Pons (tissue), 1 donor: Measurements from ENCODE around the gene NLK.

Source experiments
- DNase-seq: peaks from one replicate; pipeline ENCODE4 v3.0.0-alpha.2; 2016; ENCODE audit warnings: low spot score

Gene NLK

DNA sequence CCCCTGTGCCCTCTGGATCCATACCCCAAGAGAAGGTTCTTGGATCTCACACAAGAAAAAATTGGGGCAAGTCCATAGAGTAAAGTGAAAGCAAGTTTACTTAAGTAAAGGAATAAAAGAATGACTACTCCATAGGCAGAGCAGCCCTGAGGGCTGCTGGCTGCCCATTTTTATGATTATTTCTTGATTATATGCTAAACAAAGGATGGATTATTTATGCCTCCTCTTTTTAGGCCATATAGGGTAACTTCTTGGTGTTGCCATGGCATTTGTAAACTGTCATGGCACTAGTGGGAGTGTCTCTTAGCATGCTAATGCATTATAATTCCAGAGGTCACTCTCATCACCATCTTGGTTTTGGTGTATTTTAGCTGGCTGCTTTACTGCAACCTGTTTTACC lies 70.8 kb downstream of the NLK start:
- no peak for DNase-seq

- DNase-seq, result no peak
Observed at GRCh38 chr17:28115046-28115445, 72.6 kb downstream of the NLK start.

- DNase-seq, result no peak
Observed at GRCh38 chr17:28117304-28117703, 74.8 kb downstream of the NLK start.

DNA sequence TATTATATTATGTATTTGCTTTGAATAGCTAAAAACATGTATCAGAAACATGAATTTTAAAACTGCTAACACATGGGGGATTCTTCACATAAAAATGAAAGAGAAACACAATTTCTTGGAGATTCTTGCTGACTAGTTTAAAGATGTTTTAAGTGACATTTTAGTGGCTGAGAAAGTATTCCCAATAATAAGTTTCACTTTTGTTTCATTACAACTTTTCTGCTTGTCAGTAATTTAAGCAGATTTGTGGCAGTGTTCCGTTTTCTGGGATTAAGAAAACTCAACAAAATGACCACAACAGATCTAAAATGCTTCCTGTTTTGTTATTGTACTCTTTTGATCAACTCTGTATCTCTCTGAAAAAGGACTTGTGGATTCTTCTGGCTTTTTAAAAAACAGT lies 75.9 kb downstream of the NLK start:
- no peak for DNase-seq

DNA sequence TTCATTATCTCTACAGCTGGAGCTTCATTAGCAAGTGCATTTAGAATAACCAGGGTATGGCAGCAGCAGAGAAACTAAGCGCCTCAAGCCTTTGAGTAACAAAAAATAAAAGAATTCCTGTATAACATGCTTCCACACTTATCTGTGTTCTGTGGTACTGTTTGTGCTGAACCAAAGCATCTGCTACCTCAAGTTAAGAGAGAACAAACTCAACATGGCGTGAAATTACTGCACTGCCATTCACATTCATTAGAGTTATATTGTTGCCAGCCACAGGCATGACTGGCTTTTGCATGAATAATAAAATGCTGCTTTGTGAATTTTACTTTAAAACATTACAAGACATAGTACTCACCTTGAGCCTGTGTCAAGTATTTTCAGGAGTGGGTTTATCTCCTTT lies 76.6 kb downstream of the NLK start:
- no peak for DNase-seq

DNA sequence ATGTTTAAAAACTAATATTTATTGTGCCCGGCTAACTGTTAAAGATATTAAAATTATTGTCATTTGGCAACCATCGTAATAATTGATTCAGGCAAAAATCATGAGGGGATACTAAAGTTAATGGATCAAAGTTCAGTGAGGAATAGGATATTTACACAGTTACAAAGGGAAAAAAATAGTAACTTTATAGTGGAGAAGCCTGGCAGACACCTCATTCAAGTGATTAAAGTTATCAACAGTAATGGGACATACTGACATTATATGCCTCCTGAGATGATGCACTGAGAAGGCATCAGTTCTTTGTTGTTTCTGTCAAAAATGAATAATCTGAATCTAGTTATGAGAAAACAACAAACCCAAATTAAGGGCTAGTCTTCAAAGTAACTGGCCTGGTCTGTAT lies 77.1 kb downstream of the NLK start:
- DNase-seq, result no peak

GRCh38 chr17:28120766-28121165 lies 78.3 kb downstream of the NLK start:
- DNase-seq, result no peak

- DNase-seq, result no peak
Observed at GRCh38 chr17:28124962-28125361, 82.5 kb downstream of the NLK start.

- DNase-seq, result no peak
Observed at GRCh38 chr17:28125526-28126378, 83.3 kb downstream of the NLK start.

DNA sequence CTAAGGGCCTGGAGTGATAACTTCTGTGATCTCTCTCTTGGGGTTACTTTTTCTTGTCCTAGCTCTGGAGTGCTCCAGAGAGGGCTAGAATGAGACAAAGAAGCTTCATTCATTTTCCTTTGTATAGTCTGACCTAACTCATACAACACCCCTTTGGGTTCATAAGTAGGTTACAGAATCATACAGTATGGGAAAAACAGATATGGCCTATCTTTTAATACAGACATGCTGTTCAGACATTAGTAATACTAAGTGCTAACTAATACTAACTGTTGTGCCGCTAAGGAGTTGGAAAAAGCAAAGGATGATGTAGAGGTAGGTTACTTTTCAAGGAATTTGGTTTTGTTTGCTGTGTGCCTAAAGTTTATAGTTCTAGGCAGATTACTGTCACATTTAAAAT lies 84.7 kb downstream of the NLK start:
- DNase-seq, result no peak

GRCh38 chr17:28128779-28129178 lies 86.3 kb downstream of the NLK start:
- DNase-seq, result no peak

DNA sequence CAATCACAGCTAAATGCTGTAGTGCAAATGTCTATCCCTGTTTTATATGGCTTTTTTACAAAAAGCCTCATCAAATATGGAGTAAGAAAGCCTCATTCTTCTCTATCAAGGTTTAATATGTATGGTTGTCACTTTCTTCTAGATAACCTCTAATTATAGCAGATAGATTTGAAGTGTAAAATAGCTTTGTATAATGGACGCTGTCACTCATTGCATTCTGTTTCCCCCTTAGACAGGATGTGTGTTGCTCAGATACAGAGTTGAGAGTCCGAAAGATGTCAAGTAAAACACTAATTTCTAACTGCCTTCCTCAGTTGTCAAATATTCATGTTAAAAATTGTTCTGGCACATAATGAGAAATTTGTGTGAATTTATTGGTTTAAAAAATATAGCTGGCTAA lies 88.0 kb downstream of the NLK start:
- no peak for DNase-seq

DNA sequence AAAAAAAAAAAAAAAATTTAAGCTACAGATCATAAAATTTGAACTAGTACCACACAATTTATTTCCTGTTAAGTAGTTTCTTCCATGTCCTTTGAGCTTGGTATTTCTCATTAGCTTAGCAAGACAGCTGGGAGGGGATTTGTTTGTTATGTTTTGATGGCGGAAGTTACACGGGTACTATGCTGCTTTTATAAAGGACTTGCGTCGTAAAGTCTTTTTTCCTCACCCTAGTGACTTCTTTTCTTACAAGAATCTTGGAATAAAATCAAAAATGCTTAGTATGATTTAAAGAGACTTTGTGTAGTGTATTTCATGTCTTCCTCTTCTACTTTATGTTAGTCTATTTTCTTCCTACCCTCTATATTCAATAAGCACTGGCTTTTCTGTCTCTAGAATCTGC lies 89.1 kb downstream of the NLK start:
- DNase-seq, result no peak

GRCh38 chr17:28133562-28133970 lies 91.1 kb downstream of the NLK start:
- DNase-seq, result no peak

DNA sequence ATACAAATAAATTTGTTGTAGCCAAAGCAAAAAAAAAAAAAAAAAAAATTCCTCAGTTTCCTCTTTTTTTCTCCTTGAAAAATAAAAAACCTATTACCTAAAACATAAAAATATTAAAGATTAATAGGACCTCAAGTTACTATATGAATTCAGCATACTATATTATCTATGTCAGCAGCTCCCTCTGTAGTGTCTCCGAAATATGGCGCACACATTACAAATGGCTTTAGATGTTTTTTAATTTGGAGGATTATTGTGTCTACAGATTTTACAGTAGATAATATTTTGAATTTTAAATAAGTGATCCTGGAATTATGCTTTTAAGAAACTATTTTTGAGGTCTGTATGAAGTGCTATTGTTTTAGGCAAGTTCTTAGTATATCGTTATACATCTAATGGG lies 94.4 kb downstream of the NLK start:
- DNase-seq, result no peak

- no peak for DNase-seq
Observed at GRCh38 chr17:28139822-28140221, 97.3 kb downstream of the NLK start.

DNA sequence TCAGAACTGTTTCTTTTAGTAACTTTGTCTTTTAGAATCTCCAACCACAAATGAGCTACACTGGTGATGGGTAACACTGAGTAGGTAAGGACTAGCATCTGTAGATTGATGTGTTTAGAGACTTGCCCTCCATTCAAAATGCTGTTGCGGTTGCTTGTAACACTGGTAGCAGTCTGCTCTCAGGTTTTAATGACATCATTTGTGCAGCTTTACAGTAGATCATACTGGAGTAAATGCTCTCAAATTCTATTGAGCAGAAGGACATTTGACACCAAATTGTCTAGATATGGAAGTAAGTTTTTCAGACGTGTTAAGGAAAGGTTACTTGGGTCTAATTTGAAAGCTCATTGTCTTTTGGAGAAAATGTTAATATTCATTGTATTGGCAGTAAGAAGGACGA lies 98.8 kb downstream of the NLK start:
- DNase-seq, result peak; percentile 57

- peak; percentile 41 for DNase-seq
Observed at GRCh38 chr17:28141773-28142172, 99.3 kb downstream of the NLK start.

GRCh38 chr17:28142305-28142704 lies 99.8 kb downstream of the NLK start:
- DNase-seq, result peak; percentile 84

GRCh38 chr17:28144019-28144418 lies 101.5 kb downstream of the NLK start:
- no peak for DNase-seq

DNA sequence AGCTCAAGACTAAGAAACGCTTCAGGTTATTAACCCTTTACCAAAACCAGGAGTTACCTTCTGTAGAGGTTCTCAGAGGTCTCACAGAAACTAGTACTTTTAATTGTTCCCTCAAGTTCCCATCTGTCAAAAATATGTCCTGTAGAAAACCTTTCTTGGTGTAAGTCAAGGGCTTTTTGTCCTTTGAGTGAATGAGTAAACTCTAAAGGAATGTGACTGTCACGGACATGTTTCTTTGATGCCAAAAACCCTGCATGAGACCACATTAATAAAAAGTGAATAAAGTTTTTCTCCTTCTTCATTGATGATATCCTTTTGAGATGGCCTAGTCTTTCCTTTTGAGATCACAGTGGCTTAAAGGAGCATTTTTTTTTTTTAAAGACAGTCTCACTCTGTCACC lies 102.9 kb downstream of the NLK start:
- no peak for DNase-seq

GRCh38 chr17:28147017-28147416 lies 104.5 kb downstream of the NLK start:
- DNase-seq, result no peak

- no peak for DNase-seq
Observed at GRCh38 chr17:28151001-28151400, 108.5 kb downstream of the NLK start.

GRCh38 chr17:28154214-28154613 lies 111.7 kb downstream of the NLK start:
- no peak for DNase-seq
